Renal cortex interstitium (tissue), 11 donors: ENCODE results near the gene BLMH. TPM values are rescaled to one million over a fixed set of nuclear protein-coding genes. Genes with fewer than 3 reads are reported as not detected.

Experiments
- DNase-seq, 11 donors: peaks; one replicate each; pipeline ENCODE4 v3.0.0-alpha.2; 2013; ENCODE audit warnings: low read depth in 9 of 11, low spot score in 4 of 11; ENCODE audit errors: extremely low read depth in 1 of 11
- polyA plus RNA-seq, 3 donors: library from polyadenylated mRNA; unstranded; fragments of 120-200 nt; gene quantifications; one replicate each; pipeline ENCODE4 v1.2.1, GENCODE V29; 2013; ENCODE audit not compliant: insufficient read length in 3 of 3

BLMH gene
- polyA plus RNA-seq, 3 donors, result 82.4 to 92.2 (median 86.0) TPM

GRCh38 chr17:30321314-30321713, 29.6 kb upstream of the BLMH start:
- no peak for DNase-seq

GRCh38 chr17:30318155-30318554, 26.4 kb upstream of the BLMH start:
- no peak for DNase-seq

- no peak for DNase-seq
These were observed 25.0 kb upstream of the BLMH start for GRCh38 chr17:30316736-30317135.

- no peak for DNase-seq
These were observed 23.4 kb upstream of the BLMH start for GRCh38 chr17:30315106-30315505.

- no peak for DNase-seq
These were observed 22.7 kb upstream of the BLMH start for GRCh38 chr17:30314474-30314873.

GRCh38 chr17:30312226-30312625, 20.5 kb upstream of the BLMH start:
- no peak for DNase-seq

- DNase-seq, result no peak
These were observed 18.8 kb upstream of the BLMH start for GRCh38 chr17:30310562-30310961.

- no peak for DNase-seq
These were observed 17.8 kb upstream of the BLMH start for GRCh38 chr17:30309591-30309990.

- DNase-seq, result no peak
These were observed 16.7 kb upstream of the BLMH start for GRCh38 chr17:30308406-30308805.

- no peak for DNase-seq
These were observed 13.0 kb upstream of the BLMH start for GRCh38 chr17:30304778-30305177.

- no peak for DNase-seq
These were observed 10.5 kb upstream of the BLMH start for GRCh38 chr17:30302241-30302640.

- DNase-seq, result no peak
These were observed 9.1 kb upstream of the BLMH start for GRCh38 chr17:30300818-30301217.

GRCh38 chr17:30299000-30299399, 7.3 kb upstream of the BLMH start:
- DNase-seq, result no peak

GRCh38 chr17:30297715-30298114, 6.0 kb upstream of the BLMH start:
- no peak for DNase-seq

- DNase-seq, result no peak
These were observed 4.8 kb upstream of the BLMH start for GRCh38 chr17:30296499-30297080.

- peak in 8 of 11 donors; percentile 3 to 43 (median 22) for DNase-seq
These were observed 628 bp upstream of the BLMH start for GRCh38 chr17:30292286-30292858.

GRCh38 chr17:30290696-30291542, 825 bp downstream of the BLMH start:
- DNase-seq, result peak in 10 of 11 donors; percentile 15 to 32 (median 24)

- no peak for DNase-seq
These were observed 1.7 kb downstream of the BLMH start for GRCh38 chr17:30290077-30290476.

- no peak for DNase-seq
These were observed 12.6 kb downstream of the BLMH start for GRCh38 chr17:30279156-30279555.

GRCh38 chr17:30278032-30278431, 13.7 kb downstream of the BLMH start:
- peak in 6 of 11 donors; percentile 10 to 36 (median 32) for DNase-seq
